Activated gamma-delta T cell treated with anti-CD3 and anti-CD28 coated beads, Interleukin-2, amount 50 U/mL, for 16 hours (primary cell): ENCODE results near the gene IFRD1.
"Not testable (repeated sequence)": the region's sequence is repeated elsewhere in the genome, so short reads cannot be mapped to it uniquely, and the experiment has no call there.

ENCODE experiments used
- DNase-seq: peaks from one replicate; pipeline ENCODE4 v3.0.0-alpha.2; 2020; ENCODE audit warnings: low read depth

Gene IFRD1

GRCh38 chr7:112444505-112444904 lies 5.8 kb upstream of the IFRD1 start:
- no peak for DNase-seq

GRCh38 chr7:112446431-112446830 lies 3.8 kb upstream of the IFRD1 start:
- no peak for DNase-seq

- DNase-seq, result no peak
Measured at GRCh38 chr7:112447406-112447805, 2.9 kb upstream of the IFRD1 start.

- no peak for DNase-seq
Measured at GRCh38 chr7:112448381-112448780, 1.9 kb upstream of the IFRD1 start.

- no peak for DNase-seq
Measured at GRCh38 chr7:112448891-112449290, 1.4 kb upstream of the IFRD1 start.

- DNase-seq, result peak; percentile 22
Measured at GRCh38 chr7:112449353-112449752, 907 bp upstream of the IFRD1 start.

GRCh38 chr7:112450807-112451761 lies 824 bp downstream of the IFRD1 start:
- peak; percentile 72 for DNase-seq

GRCh38 chr7:112452102-112452888 lies 2.0 kb downstream of the IFRD1 start:
- no peak for DNase-seq

- DNase-seq, result no peak
Measured at GRCh38 chr7:112453505-112454171, 3.4 kb downstream of the IFRD1 start.

GRCh38 chr7:112454191-112454590 lies 3.9 kb downstream of the IFRD1 start:
- not testable (repeated sequence) for DNase-seq

GRCh38 chr7:112459645-112460044 lies 9.4 kb downstream of the IFRD1 start:
- DNase-seq, result no peak

GRCh38 chr7:112462236-112462635 lies 12.0 kb downstream of the IFRD1 start:
- no peak for DNase-seq

- no peak for DNase-seq
Measured at GRCh38 chr7:112467867-112468266, 17.6 kb downstream of the IFRD1 start.

GRCh38 chr7:112470194-112470593 lies 19.9 kb downstream of the IFRD1 start:
- no peak for DNase-seq

- no peak for DNase-seq
Measured at GRCh38 chr7:112476390-112477052, 26.3 kb downstream of the IFRD1 start.

- no peak for DNase-seq
Measured at GRCh38 chr7:112481121-112481736, 31.0 kb downstream of the IFRD1 start.

- DNase-seq, result no peak
Measured at GRCh38 chr7:112481833-112482670, 31.8 kb downstream of the IFRD1 start.

GRCh38 chr7:112484671-112485167 lies 34.5 kb downstream of the IFRD1 start:
- DNase-seq, result no peak

- no peak for DNase-seq
Measured at GRCh38 chr7:112485766-112486165, 35.5 kb downstream of the IFRD1 start.
